Heart left ventricle (tissue), 16 donors: ENCODE measurements around the gene TMC5. TPM values are rescaled to one million over a fixed set of nuclear protein-coding genes. Genes with fewer than 3 reads are reported as not detected.

Experiments used
- ATAC-seq, 4 donors: fragments of 200-7000 bp; cut with Tn5 transposase; one replicate each; pipeline ENCODE4 v1.9.1; 2020 to 2022; ENCODE audit warnings: moderate library complexity in 4 of 4, mild to moderate bottlenecking in 3 of 4, moderate number of reproducible peaks in 1 of 4
- DNase-seq, 5 donors: peaks; one replicate each; pipeline ENCODE4 v3.0.0-alpha.2; 2020
- H3K27ac ChIP-seq, 12 donors: fragments of 200-600 bp; sonication (generic) in 4 of 12; one replicate each; pipeline versions ENCODE4 v1.5.0 to v1.8.0; 2016 to 2022; ENCODE audit warnings: mild to moderate bottlenecking in 2 of 12
- H3K27me3 ChIP-seq, 9 donors: fragments of 200-600 bp; sonication (generic) in 2 of 9; one replicate each; pipeline versions ENCODE4 v1.5.1 to v1.8.0; 2016 to 2022; ENCODE audit warnings: mild to moderate bottlenecking in 3 of 9
- H3K36me3 ChIP-seq, 9 donors: fragments of 200-600 bp; sonication (generic) in 2 of 9; one replicate each; pipeline versions ENCODE4 v1.5.0 to v1.8.0; 2018 to 2022; ENCODE audit warnings: mild to moderate bottlenecking in 2 of 9
- H3K4me1 ChIP-seq, 12 donors: fragments of 200-600 bp; sonication (generic) in 4 of 12; one replicate each; pipeline versions ENCODE4 v1.5.0 to v1.8.0; 2016 to 2022; ENCODE audit warnings: mild to moderate bottlenecking in 3 of 12
- H3K4me3 ChIP-seq, 12 donors: fragments of 200-600 bp; sonication (generic) in 4 of 12; one replicate each; pipeline versions ENCODE4 v1.5.0 to v1.8.0; 2017 to 2022; ENCODE audit warnings: mild to moderate bottlenecking in 9 of 12, moderate library complexity in 4 of 12
- H3K9me3 ChIP-seq, 12 donors: fragments of 200-600 bp; sonication (generic) in 4 of 12; one replicate each; pipeline versions ENCODE4 v1.5.0 to v1.8.0; 2016 to 2022; ENCODE audit warnings: mild to moderate bottlenecking in 1 of 12
- POLR2A ChIP-seq, 2 donors: fragments of 450-650 bp; IDR thresholded peaks; one replicate each; pipeline ENCODE4 v1.6.1; 2017; ENCODE audit warnings: antibody characterized with exemption in 2 of 2, mild to moderate bottlenecking in 2 of 2, moderate library complexity in 2 of 2
- WGBS, 4 donors: extraction: QIAGEN DNeasy Blood & Tissue Kit in 2 of 4; methylation state at CpG; one replicate each; pipeline versions ENCODE4 v1.1.5 to v1.1.7; 2013 to 2018; 5-methylcytosine and 5-hydroxymethylcytosine counted together
- intact Hi-C, 10 donors: fragments of 100-400 bp; cut with DNase I; formaldehyde crosslinking; loops; one replicate each; pipeline versions ENCODE4 v1.11.1 to v1.14.2; 2022
- polyA plus RNA-seq, 2 donors: library from polyadenylated mRNA; stranded (reverse); fragments of 200-250 nt; gene quantifications; one replicate each; pipeline ENCODE4 v1.2.3, GENCODE V29; 2013
- total RNA-seq, 9 donors: library from RNA; depleted of rRNA in 2 of 9; stranded (reverse); fragments of >200 nt in 2 of 9; fragmentation: NEBNext Ultra II Directional in 3 of 9; extraction: Animal tissue kit (Norgen Biotek cat#: 25700) in 3 of 9; gene quantifications; one replicate each; pipeline versions ENCODE4 v1.1.0 to v1.2.4, GENCODE V29; 2016 to 2023
- TF ChIP-seq, protein P1 (sequence below), 12 donors: fragments of 200-600 bp; sonication (generic) in 4 of 12; IDR thresholded peaks; one replicate each; pipeline versions ENCODE4 v1.5.0 to v1.8.0; 2018 to 2022; ENCODE audit warnings: antibody characterized with exemption in 12 of 12, mild to moderate bottlenecking in 5 of 12
- donor health status: ischemic (EF 13 %, LVEDD 7.1; RV severe dilation, severe dysfunction).
- donor health status: healthy with polysubstance abuse.
- donor health status: DM: no; HTN: yes; CAD: no.
- donor health status: DM: no; HTN: no; CAD: no.
- donor health status: ischemic (EF 25% LVEDD 6.9; RV normal size, moderate dysfunction).
- donor health status: ischemic (EF 25% LVEDD 5.7; RV mildly dilated, moderate dysfunction).
- donor health status: healthy.
- donor health status: DM: yes; HTN: yes; CAD: no.
- donor health status: ischemic (EF 35%, LVEDD 5.7; RV mildly dilated, moderate dysfunction).
- donor health status: nonischemic (EF 11% LVEDD 7.7; RV severe dilation, severe dysfunction).
- donor health status: DM: yes; HTN: yes; CAD: no.
- donor health status: PGD.
- donor health status: ischemic (EF 29% LVEDD 5.4; RV normal size, mild dysfunction).
- donor health status: nonischemic (EF 23%, LVEDD 6.1; RV moderate dilation, normal function).

Gene TMC5
- total and polyA plus RNA-seq, 11 donors, result 1.8 TPM; not detected in 10

DNA sequence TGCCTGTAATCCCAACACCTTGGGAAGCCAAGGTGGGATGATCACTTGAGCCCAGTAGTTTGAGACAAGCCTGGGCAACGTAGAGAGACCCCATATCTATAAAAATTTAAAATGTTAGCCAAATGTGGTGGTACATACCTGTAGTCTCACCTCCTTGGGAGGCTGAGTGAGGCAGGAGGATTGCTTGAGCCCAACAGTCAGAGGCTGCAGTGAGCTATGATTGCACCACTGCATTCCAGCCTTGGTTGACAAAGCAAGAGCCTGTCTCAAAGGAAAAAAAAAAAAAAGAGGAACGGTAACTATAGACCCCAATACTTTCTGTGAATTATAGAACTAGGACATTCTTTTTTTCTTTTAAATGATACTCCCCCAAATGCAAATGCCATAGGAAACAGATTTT is 1.8 kb upstream of the TMC5 start:
- no peaks in the 10 kb centered on the region for H3K36me3 ChIP-seq
- TF ChIP-seq POLR2A (IDR thresholded peaks at IDR 0.05), result no peak
- TF ChIP-seq, protein P1, sequence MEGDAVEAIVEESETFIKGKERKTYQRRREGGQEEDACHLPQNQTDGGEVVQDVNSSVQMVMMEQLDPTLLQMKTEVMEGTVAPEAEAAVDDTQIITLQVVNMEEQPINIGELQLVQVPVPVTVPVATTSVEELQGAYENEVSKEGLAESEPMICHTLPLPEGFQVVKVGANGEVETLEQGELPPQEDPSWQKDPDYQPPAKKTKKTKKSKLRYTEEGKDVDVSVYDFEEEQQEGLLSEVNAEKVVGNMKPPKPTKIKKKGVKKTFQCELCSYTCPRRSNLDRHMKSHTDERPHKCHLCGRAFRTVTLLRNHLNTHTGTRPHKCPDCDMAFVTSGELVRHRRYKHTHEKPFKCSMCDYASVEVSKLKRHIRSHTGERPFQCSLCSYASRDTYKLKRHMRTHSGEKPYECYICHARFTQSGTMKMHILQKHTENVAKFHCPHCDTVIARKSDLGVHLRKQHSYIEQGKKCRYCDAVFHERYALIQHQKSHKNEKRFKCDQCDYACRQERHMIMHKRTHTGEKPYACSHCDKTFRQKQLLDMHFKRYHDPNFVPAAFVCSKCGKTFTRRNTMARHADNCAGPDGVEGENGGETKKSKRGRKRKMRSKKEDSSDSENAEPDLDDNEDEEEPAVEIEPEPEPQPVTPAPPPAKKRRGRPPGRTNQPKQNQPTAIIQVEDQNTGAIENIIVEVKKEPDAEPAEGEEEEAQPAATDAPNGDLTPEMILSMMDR (IDR thresholded peaks at IDR 0.05), result no peak
- WGBS, 4 donors, result 64 to 81% (median 69%) methylated on average over 2 of the region's 2 CpGs
- H3K27me3 ChIP-seq, result peaks cover 8 to 54% (median 23%) of the 10 kb centered on the region in 9 donors
- H3K4me3 ChIP-seq, result no peak overlapping the region
- ATAC-seq (no peak), DNase-seq (no peak)
- intact Hi-C loops, result no loop called here
- no peaks in the 10 kb centered on the region for H3K9me3 ChIP-seq
- H3K27ac ChIP-seq, result no peak overlapping the region
- H3K4me1 ChIP-seq, result peaks cover 0 to 2% (median under 1%) of the 10 kb centered on the region in 12 donors

DNA sequence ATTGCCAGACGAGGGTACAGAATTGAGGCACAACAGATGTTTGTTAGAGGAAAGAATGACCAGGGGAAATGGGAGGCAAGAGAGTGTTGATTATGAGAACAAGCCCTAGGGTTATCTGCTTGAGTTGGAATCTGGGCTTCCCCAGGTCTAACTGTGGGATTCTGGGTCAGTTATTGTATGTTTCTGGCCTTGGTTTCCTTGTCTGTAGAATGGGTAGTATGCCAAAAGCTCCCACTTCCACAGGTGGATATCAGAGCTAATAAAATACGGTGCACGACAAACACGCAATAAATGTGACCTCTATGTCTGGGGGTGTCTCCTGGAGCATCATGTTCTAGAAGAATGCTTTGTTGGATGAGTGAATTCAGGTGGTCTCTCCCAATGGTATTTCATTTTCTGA is 517 bp downstream of the TMC5 start:
- Histone ChIP-seq H3K27ac (no peak overlapping the region), H3K4me1 (no peaks in the 10 kb centered on the region), H3K27me3 (peaks cover 0 to 31% (median 7%) of the 10 kb centered on the region in 9 donors), H3K4me3 (no peak overlapping the region), H3K36me3 (no peaks in the 10 kb centered on the region), H3K9me3 (no peaks in the 10 kb centered on the region)
- TF ChIP-seq, protein P1 (IDR thresholded peaks at IDR 0.05), result no peak
- TF ChIP-seq POLR2A (IDR thresholded peaks at IDR 0.05), result no peak
- no peak for ATAC-seq
- no peak for DNase-seq
- 77 to 84% (median 79%) methylated on average over 4 of the region's 4 CpGs for WGBS, 4 donors
- intact Hi-C loops, result no loop called here

DNA sequence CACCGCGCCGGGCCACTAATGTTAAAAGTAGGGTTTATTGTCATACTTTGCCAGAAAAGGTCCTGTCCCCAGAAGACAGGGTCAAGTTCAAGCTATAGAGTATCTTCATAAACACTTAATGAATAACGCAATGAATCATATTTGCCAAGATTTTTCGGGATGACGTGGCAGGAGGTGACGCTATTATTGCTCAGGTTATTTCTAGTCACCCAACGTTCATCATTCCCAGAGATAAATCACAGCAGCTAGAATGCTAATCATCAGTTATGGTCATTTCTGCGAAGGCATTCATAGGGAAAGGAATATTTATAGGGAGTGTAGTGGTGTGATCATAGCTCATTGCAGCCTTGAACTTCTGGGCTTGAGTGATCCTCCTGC is 2.0 kb downstream of the TMC5 start:
- DNase-seq (no peak), ATAC-seq (no peak)
- Histone ChIP-seq H3K27me3 (peaks cover 0 to 18% (median 2%) of the 10 kb centered on the region in 9 donors), H3K27ac (no peak overlapping the region), H3K4me1 (no peaks in the 10 kb centered on the region), H3K9me3 (no peaks in the 10 kb centered on the region), H3K4me3 (no peak overlapping the region), H3K36me3 (no peaks in the 10 kb centered on the region)
- TF ChIP-seq POLR2A (IDR thresholded peaks at IDR 0.05), result no peak
- TF ChIP-seq, protein P1 (IDR thresholded peaks at IDR 0.05), result no peak
- intact Hi-C loops, result no loop called here
- WGBS, 4 donors, result 86 to 91% (median 88%) methylated on average over 9 of the region's 9 CpGs

DNA sequence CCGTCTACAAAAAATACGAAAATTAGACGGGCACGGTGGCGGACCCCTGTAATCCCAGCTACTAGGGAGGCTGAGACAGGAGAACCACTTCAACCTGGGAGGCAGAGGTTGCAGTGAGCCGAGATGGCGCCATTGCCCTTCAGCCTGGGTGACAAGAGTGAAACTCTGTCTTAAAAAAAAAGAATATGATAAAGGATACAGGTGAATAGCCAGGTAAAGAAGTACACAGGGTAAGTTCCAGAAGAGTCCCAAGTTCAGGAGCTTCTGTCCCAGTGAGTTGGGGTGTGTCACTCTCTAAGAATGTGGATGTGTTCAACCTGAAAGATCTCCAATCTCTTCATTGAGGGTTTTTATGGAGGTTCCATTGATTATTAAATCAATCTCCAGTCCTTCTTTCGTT is 6.8 kb downstream of the TMC5 start:
- intact Hi-C loops, result no loop called here
- no peaks in the 10 kb centered on the region for H3K4me1 ChIP-seq
- peaks cover 0 to 34% (median 4%) of the 10 kb centered on the region in 9 donors for H3K27me3 ChIP-seq
- H3K4me3 ChIP-seq, result no peak overlapping the region
- DNase-seq, result no peak
- no peak overlapping the region for H3K27ac ChIP-seq
- WGBS, 4 donors, result 88 to 93% (median 90%) methylated on average over 8 of the region's 8 CpGs
- H3K36me3 ChIP-seq, result no peaks in the 10 kb centered on the region
- TF ChIP-seq, protein P1 (IDR thresholded peaks at IDR 0.05), result no peak
- TF ChIP-seq POLR2A (IDR thresholded peaks at IDR 0.05), result no peak
- ATAC-seq, result no peak
- H3K9me3 ChIP-seq, result no peaks in the 10 kb centered on the region
